HepG2 (cell line): Measurements from ENCODE around the gene SOX12. TPM values are rescaled to one million over a fixed set of nuclear protein-coding genes. Genes with fewer than 3 reads are reported as not detected.

Experiments
- ATAD3A ChIP-seq: sonication (generic); formaldehyde crosslinking; IDR thresholded peaks from 2 replicates; pipeline ENCODE4 v1.4.0; 2020; ENCODE audit warnings: missing genetic modification reagents
- BATF2 ChIP-seq: sonication (generic); formaldehyde crosslinking; IDR thresholded peaks from 2 replicates; pipeline ENCODE4 v1.8.0; 2022; ENCODE audit warnings: mild to moderate bottlenecking, missing genetic modification reagents, moderate library complexity
- DMTF1 ChIP-seq: sonication (generic); formaldehyde crosslinking; IDR thresholded peaks from 2 replicates; pipeline ENCODE4 v1.4.0; 2020; ENCODE audit warnings: mild to moderate bottlenecking, missing genetic modification reagents
- DNMT1 ChIP-seq: sonication (generic); formaldehyde crosslinking; IDR thresholded peaks from 2 replicates; pipeline ENCODE4 v1.5.1; 2020; ENCODE audit warnings: mild to moderate bottlenecking, missing genetic modification reagents
- ISX ChIP-seq: sonication (generic); formaldehyde crosslinking; conservative IDR thresholded peaks from 2 replicates; pipeline ENCODE4 v1.5.0; 2020; ENCODE audit warnings: missing genetic modification reagents
- KLF15 ChIP-seq: sonication (generic); formaldehyde crosslinking; IDR thresholded peaks from 2 replicates; pipeline ENCODE4 v1.8.1; 2023; ENCODE audit warnings: borderline replicate concordance, mild to moderate bottlenecking, inconsistent platforms, missing genetic modification reagents, mixed read lengths
- MAZ ChIP-seq, 2 experiments: sonication (generic) in 1 of 2; formaldehyde crosslinking in 1 of 2; IDR thresholded peaks; 2 replicates each; pipeline versions ENCODE4 v1.5.0 to v1.6.1; 2012 to 2020; ENCODE audit warnings: low read depth in 2 of 2, mild to moderate bottlenecking in 2 of 2, borderline replicate concordance in 1 of 2, improper control_type of control experiment in 1 of 2, low read length in 1 of 2, missing genetic modification reagents in 1 of 2, moderate library complexity in 1 of 2
- MLX ChIP-seq: IDR thresholded peaks from 2 replicates; pipeline ENCODE4 v1.6.1; 2016
- MYPOP ChIP-seq: sonication (generic); formaldehyde crosslinking; IDR thresholded peaks from 2 replicates; pipeline ENCODE4 v1.8.1; 2023; ENCODE audit warnings: mild to moderate bottlenecking, moderate library complexity, missing genetic modification reagents
- NFYB ChIP-seq: sonication (generic); formaldehyde crosslinking; IDR thresholded peaks from 2 replicates; pipeline ENCODE4 v1.4.0; 2020; ENCODE audit warnings: missing genetic modification reagents
- NRL ChIP-seq: sonication (generic); formaldehyde crosslinking; IDR thresholded peaks from 2 replicates; pipeline ENCODE4 v1.5.0; 2020; ENCODE audit warnings: missing genetic modification reagents, mild to moderate bottlenecking, moderate library complexity, borderline replicate concordance
- USF2 ChIP-seq, 2 experiments: sonication (generic) in 1 of 2; formaldehyde crosslinking in 1 of 2; IDR thresholded peaks; 2 replicates each; pipeline versions ENCODE4 v1.5.1 to v1.6.1; 2011 to 2020; ENCODE audit warnings: borderline replicate concordance in 1 of 2, low read depth in 1 of 2, low read length in 1 of 2, mild to moderate bottlenecking in 1 of 2, missing genetic modification reagents in 1 of 2, moderate library complexity in 1 of 2
- ZMYM3 ChIP-seq: sonication (generic); formaldehyde crosslinking; IDR thresholded peaks from 2 replicates; pipeline ENCODE4 v1.5.1; 2020; ENCODE audit warnings: mild to moderate bottlenecking, missing genetic modification reagents
- ZNF136 ChIP-seq: sonication (generic); formaldehyde crosslinking; IDR thresholded peaks from 2 replicates; pipeline ENCODE4 v1.8.1; 2022; ENCODE audit warnings: low read depth, mild to moderate bottlenecking, moderate library complexity, missing genetic modification reagents
- ZNF143 ChIP-seq: sonication (generic); formaldehyde crosslinking; IDR thresholded peaks from 2 replicates; pipeline ENCODE4 v1.4.0; 2020; ENCODE audit warnings: missing genetic modification reagents
- ZNF333 ChIP-seq: sonication (generic); formaldehyde crosslinking; IDR thresholded peaks from 2 replicates; pipeline ENCODE4 v1.4.0; 2020; ENCODE audit warnings: mild to moderate bottlenecking, missing genetic modification reagents, borderline replicate concordance
- ZNF354B ChIP-seq: sonication (generic); formaldehyde crosslinking; IDR thresholded peaks from 2 replicates; pipeline ENCODE4 v1.8.0; 2022; ENCODE audit warnings: mild to moderate bottlenecking, missing genetic modification reagents
- ZNF430 ChIP-seq: sonication (generic); formaldehyde crosslinking; IDR thresholded peaks from 2 replicates; pipeline ENCODE4 v1.9.0; 2021; ENCODE audit warnings: mild to moderate bottlenecking, missing genetic modification reagents
- ZNF598 ChIP-seq: sonication (generic); formaldehyde crosslinking; IDR thresholded peaks from 2 replicates; pipeline ENCODE4 v1.5.1; 2020; ENCODE audit warnings: mild to moderate bottlenecking, missing genetic modification reagents, borderline replicate concordance
- ZNF614 ChIP-seq: IDR thresholded peaks from 2 replicates; pipeline ENCODE4 v1.6.1; 2018; ENCODE audit warnings: missing biosample characterization, missing genetic modification reagents, inconsistent platforms, borderline replicate concordance
- ZNF7 ChIP-seq: IDR thresholded peaks from 2 replicates; pipeline ENCODE4 v1.6.1; 2016; ENCODE audit warnings: missing biosample characterization, missing genetic modification reagents
- ZSCAN25 ChIP-seq: sonication (generic); formaldehyde crosslinking; IDR thresholded peaks from 2 replicates; pipeline ENCODE4 v1.8.0; 2022; ENCODE audit warnings: mild to moderate bottlenecking, missing genetic modification reagents
- polyA plus RNA-seq, 8 experiments: library from polyadenylated mRNA; depleted of rRNA in 3 of 8; stranded (reverse) in 7 of 8; unstranded in 1 of 8; fragments of >200 nt; fragmentation: Illumina TruSeq in 4 of 8; extraction: Trizol in 4 of 8; gene quantifications; 2 replicates each; pipeline versions ENCODE4 v1.2.1 to v1.2.3, GENCODE V29; 2011 to 2016; ENCODE audit warnings: low read depth in 4 of 8, missing spikeins in 1 of 8, mixed read lengths in 1 of 8; ENCODE audit not compliant: insufficient read depth in 1 of 8
- total RNA-seq, 5 experiments: library from RNA; depleted of rRNA; stranded (reverse); fragments of >200 nt; fragmentation: Illumina TruSeq; extraction: Trizol; gene quantifications; 2 replicates each; pipeline ENCODE4 v1.2.3, GENCODE V29; 2016; ENCODE audit warnings: low read depth in 1 of 5

Gene SOX12
- total and polyA plus RNA-seq, 2 of the 13 experiments (the other 11 are each of a cell fraction or from before 2014, with no cell fraction given), result 10.0 to 18.7 TPM

- TF ChIP-seq USF2 (IDR thresholded peaks at IDR 0.05; ENCODE audit: low read depth, low read length) (no peak), USF2 (CRISPR knock-in tag; IDR thresholded peaks at IDR 0.05; ENCODE audit: borderline replicate concordance) (peak; percentile 53; the same call in 1 of the 2 replicates), DNMT1 (CRISPR knock-in tag) (no peak), ZNF598 (no peak), ATAD3A (CRISPR knock-in tag) (no peak), ZMYM3 (CRISPR knock-in tag) (0 out of 2 replicates have a peak, but pooled peaks have one; percentile 1), BATF2 (CRISPR knock-in tag) (no peak), KLF15 (CRISPR knock-in tag) (no peak), ZNF136 (CRISPR knock-in tag) (no peak), NFYB (CRISPR knock-in tag) (no peak), ISX (CRISPR knock-in tag) (no peak), ZNF143 (CRISPR knock-in tag) (peak; percentile 82), NRL (CRISPR knock-in tag) (no peak), ZNF7 (CRISPR knock-in tag) (peak; percentile 74), ZNF430 (CRISPR knock-in tag) (no peak), MYPOP (CRISPR knock-in tag) (no peak), DMTF1 (CRISPR knock-in tag) (no peak), MLX (CRISPR knock-in tag) (no peak), MAZ (IDR thresholded peaks at IDR 0.05; ENCODE audit: borderline replicate concordance, low read depth, low read length) (no peak), MAZ (CRISPR knock-in tag; IDR thresholded peaks at IDR 0.05; ENCODE audit: low read depth) (no peak), ZSCAN25 (no peak), ZNF354B (peak; percentile 78; the same call in 1 of the 2 replicates), ZNF333 (CRISPR knock-in tag) (peak; percentile 97; the same call in 1 of the 2 replicates), ZNF614 (CRISPR knock-in tag) (no peak)
These were observed 36.2 kb upstream of the SOX12 start (continued) for GRCh38 chr20:288956-289692.
